PC-9 (cell line): ENCODE measurements around the gene SST. TPM values are rescaled to one million over a fixed set of nuclear protein-coding genes. Genes with fewer than 3 reads are reported as not detected.

Experiments
- BruUV-seq: library from RNA; stranded (reverse); fragments of 400-500 nt; replicated peaks from 2 replicates; lab custom pipeline; 2021; lab: Mats Ljungman, UMichigan
- CTCF ChIA-PET: fragments of 300-600 bp; sonication (Branson Sonifier 250); formaldehyde crosslinking; loops from one replicate; lab custom pipeline; 2022; ENCODE audit warnings: antibody characterized with exemption; lab: Charles Lee
- POLR2A ChIA-PET: fragments of 300-600 bp; sonication (Branson Sonifier 250); formaldehyde crosslinking; loops from one replicate; lab custom pipeline; 2022; ENCODE audit warnings: antibody characterized with exemption; ENCODE audit not compliant: unreplicated experiment; lab: Charles Lee
- DNase-seq, 2 experiments: peaks; one replicate each; pipeline versions ENCODE4 v3.0.0 to v3.0.0-alpha.2; 2015 to 2022; ENCODE audit warnings: mixed read lengths in 1 of 2
- H2AFZ ChIP-seq: fragments of 200-600 bp; sonication (generic); 2 replicates; pipeline ENCODE4 v1.8.1; 2017; ENCODE audit warnings: antibody characterized with exemption
- H3F3A ChIP-seq: fragments of 200-600 bp; sonication (generic); 2 replicates; pipeline ENCODE4 v1.8.1; 2017; ENCODE audit warnings: antibody characterized with exemption, mild to moderate bottlenecking, low read depth; ENCODE audit not compliant: insufficient read depth
- H3K27ac ChIP-seq: fragments of 200-600 bp; sonication (generic); 2 replicates; pipeline ENCODE4 v1.6.1; 2016; ENCODE audit warnings: mixed run types
- H3K27me3 ChIP-seq: fragments of 200-600 bp; sonication (generic); 2 replicates; pipeline ENCODE4 v1.6.1; 2016; ENCODE audit warnings: low read depth, mixed run types; ENCODE audit not compliant: insufficient read depth
- H3K36me3 ChIP-seq: fragments of 200-600 bp; sonication (generic); 2 replicates; pipeline ENCODE4 v1.6.1; 2016; ENCODE audit warnings: low read depth, mixed run types
- H3K4me1 ChIP-seq: fragments of 200-600 bp; sonication (generic); replicated peaks from 2 replicates; pipeline ENCODE4 v1.6.1; 2016; ENCODE audit warnings: mixed run types; ENCODE audit not compliant: insufficient read depth
- H3K4me2 ChIP-seq: fragments of 200-600 bp; sonication (generic); 2 replicates; pipeline ENCODE4 v1.6.1; 2017; ENCODE audit warnings: mixed run types
- H3K4me3 ChIP-seq: fragments of 200-600 bp; sonication (generic); 2 replicates; pipeline ENCODE4 v1.6.1; 2016; ENCODE audit warnings: mixed run types
- H3K79me2 ChIP-seq: fragments of 200-600 bp; sonication (generic); 2 replicates; pipeline ENCODE4 v1.6.1; 2017; ENCODE audit warnings: low read depth, mixed run types
- H3K9me2 ChIP-seq: fragments of 200-600 bp; sonication (generic); 2 replicates; pipeline ENCODE4 v1.8.1; 2017; ENCODE audit warnings: mild to moderate bottlenecking; ENCODE audit not compliant: insufficient read depth
- H3K9me3 ChIP-seq: fragments of 200-600 bp; sonication (generic); 2 replicates; pipeline ENCODE4 v1.8.1; 2016; ENCODE audit warnings: low read depth; ENCODE audit not compliant: insufficient read depth
- H4K20me1 ChIP-seq: fragments of 200-600 bp; sonication (generic); 2 replicates; pipeline ENCODE4 v1.8.1; 2017; ENCODE audit not compliant: insufficient read depth
- CTCF ChIP-seq: fragments of 200-600 bp; sonication (generic); conservative IDR thresholded peaks from 2 replicates; pipeline ENCODE4 v1.6.1; 2017; ENCODE audit warnings: mixed run types, antibody characterized with exemption, mild to moderate bottlenecking, moderate library complexity
- EZH2 ChIP-seq: fragments of 200-600 bp; sonication (generic); IDR thresholded peaks from 2 replicates; pipeline ENCODE4 v1.8.0; 2017; ENCODE audit warnings: antibody characterized with exemption, low read depth
- intact Hi-C: fragments of 100-400 bp; cut with micrococcal nuclease; formaldehyde crosslinking; loops from one replicate; pipeline ENCODE4 v1.10.0; 2022; ENCODE audit not compliant: unreplicated experiment
- total RNA-seq: library from RNA; stranded (reverse); gene quantifications from 2 replicates; pipeline ENCODE4 v1.2.3, GENCODE V29; 2021

SST gene
- total RNA-seq, 1 experiment from 2014 or later: not detected

GRCh38 chr3:187629711-187630110 lies 40.5 kb downstream of the SST start:
- ChIA-PET CTCF (no interaction called here), POLR2A (no interaction called here)
- H2AFZ ChIP-seq: no peak overlapping the region
- no peaks in the 10 kb centered on the region for H3K36me3 ChIP-seq
- TF ChIP-seq CTCF (no peak), EZH2 (no peak)
- no peaks in the 10 kb centered on the region for H3F3A ChIP-seq
- no peak overlapping the region for H3K27ac ChIP-seq
- no peaks in the 10 kb centered on the region for H3K4me1 ChIP-seq
- BruUV-seq: no TSS peak
- H3K4me3 ChIP-seq: no peak overlapping the region
- H4K20me1 ChIP-seq: no peaks in the 10 kb centered on the region
- no peaks in the 10 kb centered on the region for H3K79me2 ChIP-seq
- DNase-seq: no peak
- no peak overlapping the region for H3K4me2 ChIP-seq
- H3K27me3 ChIP-seq: peaks cover 25% of the 10 kb centered on the region
- intact Hi-C loops: no loop called here
- H3K9me2 ChIP-seq: no peaks in the 10 kb centered on the region
- H3K9me3 ChIP-seq: peaks cover 5% of the 10 kb centered on the region; the same call in 1 of the 2 replicates

- peaks cover 39% of the 10 kb centered on the region for H3K27me3 ChIP-seq
- ChIA-PET POLR2A (no interaction called here), CTCF (no interaction called here)
- no TSS peak for BruUV-seq
- H3K4me3 ChIP-seq: no peak overlapping the region
- no peak for TF ChIP-seq EZH2
- no peak for TF ChIP-seq CTCF
- H3F3A ChIP-seq: no peaks in the 10 kb centered on the region
- no peak overlapping the region for H2AFZ ChIP-seq
- intact Hi-C loops: no loop called here
- no peaks in the 10 kb centered on the region for H3K9me2 ChIP-seq
- no peaks in the 10 kb centered on the region for H3K36me3 ChIP-seq
- H3K4me1 ChIP-seq: no peaks in the 10 kb centered on the region
- H3K9me3 ChIP-seq: peaks cover 5% of the 10 kb centered on the region; the same call in 1 of the 2 replicates
- H3K79me2 ChIP-seq: no peaks in the 10 kb centered on the region
- no peaks in the 10 kb centered on the region for H4K20me1 ChIP-seq
- H3K27ac ChIP-seq: no peak overlapping the region
- DNase-seq: no peak
- H3K4me2 ChIP-seq: no peak overlapping the region
These were observed 42.0 kb downstream of the SST start for GRCh38 chr3:187628169-187628568.

GRCh38 chr3:187626581-187626980 lies 43.6 kb downstream of the SST start:
- Histone ChIP-seq H3K79me2 (no peaks in the 10 kb centered on the region), H2AFZ (no peak overlapping the region), H4K20me1 (no peaks in the 10 kb centered on the region), H3K4me2 (no peak overlapping the region), H3K27me3 (peaks cover 41% of the 10 kb centered on the region), H3K9me2 (no peaks in the 10 kb centered on the region), H3F3A (no peaks in the 10 kb centered on the region), H3K4me3 (no peak overlapping the region), H3K27ac (no peak overlapping the region), H3K9me3 (peaks cover 5% of the 10 kb centered on the region; the same call in 1 of the 2 replicates), H3K4me1 (no peaks in the 10 kb centered on the region), H3K36me3 (no peaks in the 10 kb centered on the region)
- POLR2A ChIA-PET: no interaction called here
- BruUV-seq: no TSS peak
- intact Hi-C loops: no loop called here
- CTCF ChIA-PET: no interaction called here
- DNase-seq: peak in 1 of 2 experiments; percentile 60
- TF ChIP-seq CTCF (no peak), EZH2 (no peak)
